WTC11 (cell line): ENCODE data around the gene PRR5L.

Experiments used
- NFYB ChIP-seq: sonication (generic); formaldehyde crosslinking; conservative IDR thresholded peaks from 2 replicates; pipeline ENCODE4 v1.8.0; 2022; ENCODE audit warnings: low read depth, missing genetic modification reagents
- RELA ChIP-seq: sonication (generic); formaldehyde crosslinking; IDR thresholded peaks from 2 replicates; pipeline ENCODE4 v1.8.1; 2022; ENCODE audit warnings: missing genetic modification reagents, mild to moderate bottlenecking, borderline replicate concordance
- SMAD3 ChIP-seq: sonication (generic); formaldehyde crosslinking; IDR thresholded peaks from 2 replicates; pipeline ENCODE4 v1.8.0; 2022; ENCODE audit warnings: missing genetic modification reagents, mild to moderate bottlenecking, borderline replicate concordance
- SP1 ChIP-seq: sonication (generic); formaldehyde crosslinking; conservative IDR thresholded peaks from 2 replicates; pipeline ENCODE4 v1.8.1; 2022; ENCODE audit warnings: missing genetic modification reagents
- ZNF219 ChIP-seq: sonication (generic); formaldehyde crosslinking; IDR thresholded peaks from 2 replicates; pipeline ENCODE4 v1.8.0; 2023; ENCODE audit warnings: missing genetic modification reagents, mild to moderate bottlenecking, borderline replicate concordance
- TF ChIP-seq, protein P1 (sequence below): sonication (generic); formaldehyde crosslinking; IDR thresholded peaks from 2 replicates; pipeline ENCODE4 v1.8.1; 2023; ENCODE audit warnings: mild to moderate bottlenecking, missing genetic modification reagents, moderate library complexity
- TF ChIP-seq, protein P2 (sequence below): fragments of 200-600 bp; IDR thresholded peaks from 2 replicates; pipeline ENCODE4 v1.8.0; 2022; ENCODE audit warnings: antibody characterized with exemption
- TF ChIP-seq, protein P3 (sequence below): sonication (generic); formaldehyde crosslinking; IDR thresholded peaks from 2 replicates; pipeline ENCODE4 v1.8.1; 2023; ENCODE audit warnings: mild to moderate bottlenecking, missing genetic modification reagents
- TF ChIP-seq, protein P4 (sequence below): sonication (generic); formaldehyde crosslinking; IDR thresholded peaks from 2 replicates; pipeline ENCODE4 v1.8.1; 2022; ENCODE audit warnings: mild to moderate bottlenecking, moderate library complexity, missing genetic modification reagents
- TF ChIP-seq, protein P5 (sequence below): sonication (generic); formaldehyde crosslinking; IDR thresholded peaks from 2 replicates; pipeline ENCODE4 v1.8.1; 2023; ENCODE audit warnings: mild to moderate bottlenecking, missing genetic modification reagents, moderate library complexity
- TF ChIP-seq, protein P6 (sequence below): sonication (generic); formaldehyde crosslinking; IDR thresholded peaks from 2 replicates; pipeline ENCODE4 v1.8.1; 2023; ENCODE audit warnings: mild to moderate bottlenecking, missing genetic modification reagents
- TF ChIP-seq, protein P7 (sequence below): sonication (generic); formaldehyde crosslinking; IDR thresholded peaks from 2 replicates; pipeline ENCODE4 v1.8.0; 2022; ENCODE audit warnings: mild to moderate bottlenecking, missing genetic modification reagents

DNA sequence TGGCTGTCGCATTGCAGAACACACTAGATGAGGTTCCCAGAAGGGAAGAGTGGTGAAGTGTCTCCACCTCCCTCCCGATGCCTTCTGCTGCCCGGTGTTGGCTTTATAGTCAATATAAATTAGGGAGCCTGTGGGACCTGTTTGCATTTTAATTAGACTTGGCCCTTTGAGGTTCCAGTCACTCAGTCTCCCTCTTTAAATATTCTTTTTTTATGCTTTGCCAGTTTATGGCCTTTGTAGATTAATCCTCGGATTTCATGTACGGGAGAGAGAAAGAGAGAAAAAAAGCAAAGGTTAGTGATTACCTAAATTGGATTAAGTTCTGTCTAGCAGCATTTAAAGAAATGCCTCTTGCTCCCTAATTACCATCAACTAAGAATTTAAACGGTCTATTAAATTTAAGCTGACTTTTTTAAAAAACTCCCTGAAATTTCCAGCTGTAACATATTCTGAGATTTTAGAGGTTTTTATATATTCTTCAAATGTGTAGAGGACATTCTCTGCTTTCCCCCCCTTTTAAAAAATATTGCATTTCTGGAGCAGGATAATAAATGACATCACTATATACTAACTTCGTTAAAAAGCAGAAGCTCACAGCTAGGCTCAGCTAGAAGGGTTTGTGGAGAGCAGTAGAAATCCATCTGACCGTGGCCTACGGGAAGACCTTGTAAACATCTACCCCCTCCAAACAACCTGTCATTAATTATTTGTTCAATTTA lies 84.4 kb downstream of the PRR5L start:
- no peak for TF ChIP-seq NFYB (CRISPR knock-in tag)
- TF ChIP-seq, protein P1, sequence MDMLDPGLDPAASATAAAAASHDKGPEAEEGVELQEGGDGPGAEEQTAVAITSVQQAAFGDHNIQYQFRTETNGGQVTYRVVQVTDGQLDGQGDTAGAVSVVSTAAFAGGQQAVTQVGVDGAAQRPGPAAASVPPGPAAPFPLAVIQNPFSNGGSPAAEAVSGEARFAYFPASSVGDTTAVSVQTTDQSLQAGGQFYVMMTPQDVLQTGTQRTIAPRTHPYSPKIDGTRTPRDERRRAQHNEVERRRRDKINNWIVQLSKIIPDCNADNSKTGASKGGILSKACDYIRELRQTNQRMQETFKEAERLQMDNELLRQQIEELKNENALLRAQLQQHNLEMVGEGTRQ (CRISPR knock-in tag): no peak
- TF ChIP-seq, protein P2, sequence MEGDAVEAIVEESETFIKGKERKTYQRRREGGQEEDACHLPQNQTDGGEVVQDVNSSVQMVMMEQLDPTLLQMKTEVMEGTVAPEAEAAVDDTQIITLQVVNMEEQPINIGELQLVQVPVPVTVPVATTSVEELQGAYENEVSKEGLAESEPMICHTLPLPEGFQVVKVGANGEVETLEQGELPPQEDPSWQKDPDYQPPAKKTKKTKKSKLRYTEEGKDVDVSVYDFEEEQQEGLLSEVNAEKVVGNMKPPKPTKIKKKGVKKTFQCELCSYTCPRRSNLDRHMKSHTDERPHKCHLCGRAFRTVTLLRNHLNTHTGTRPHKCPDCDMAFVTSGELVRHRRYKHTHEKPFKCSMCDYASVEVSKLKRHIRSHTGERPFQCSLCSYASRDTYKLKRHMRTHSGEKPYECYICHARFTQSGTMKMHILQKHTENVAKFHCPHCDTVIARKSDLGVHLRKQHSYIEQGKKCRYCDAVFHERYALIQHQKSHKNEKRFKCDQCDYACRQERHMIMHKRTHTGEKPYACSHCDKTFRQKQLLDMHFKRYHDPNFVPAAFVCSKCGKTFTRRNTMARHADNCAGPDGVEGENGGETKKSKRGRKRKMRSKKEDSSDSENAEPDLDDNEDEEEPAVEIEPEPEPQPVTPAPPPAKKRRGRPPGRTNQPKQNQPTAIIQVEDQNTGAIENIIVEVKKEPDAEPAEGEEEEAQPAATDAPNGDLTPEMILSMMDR: no peak
- TF ChIP-seq SMAD3 (CRISPR knock-in tag): no peak
- TF ChIP-seq, protein P3, sequence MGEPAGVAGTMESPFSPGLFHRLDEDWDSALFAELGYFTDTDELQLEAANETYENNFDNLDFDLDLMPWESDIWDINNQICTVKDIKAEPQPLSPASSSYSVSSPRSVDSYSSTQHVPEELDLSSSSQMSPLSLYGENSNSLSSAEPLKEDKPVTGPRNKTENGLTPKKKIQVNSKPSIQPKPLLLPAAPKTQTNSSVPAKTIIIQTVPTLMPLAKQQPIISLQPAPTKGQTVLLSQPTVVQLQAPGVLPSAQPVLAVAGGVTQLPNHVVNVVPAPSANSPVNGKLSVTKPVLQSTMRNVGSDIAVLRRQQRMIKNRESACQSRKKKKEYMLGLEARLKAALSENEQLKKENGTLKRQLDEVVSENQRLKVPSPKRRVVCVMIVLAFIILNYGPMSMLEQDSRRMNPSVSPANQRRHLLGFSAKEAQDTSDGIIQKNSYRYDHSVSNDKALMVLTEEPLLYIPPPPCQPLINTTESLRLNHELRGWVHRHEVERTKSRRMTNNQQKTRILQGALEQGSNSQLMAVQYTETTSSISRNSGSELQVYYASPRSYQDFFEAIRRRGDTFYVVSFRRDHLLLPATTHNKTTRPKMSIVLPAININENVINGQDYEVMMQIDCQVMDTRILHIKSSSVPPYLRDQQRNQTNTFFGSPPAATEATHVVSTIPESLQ (CRISPR knock-in tag): no peak
- TF ChIP-seq, protein P4, sequence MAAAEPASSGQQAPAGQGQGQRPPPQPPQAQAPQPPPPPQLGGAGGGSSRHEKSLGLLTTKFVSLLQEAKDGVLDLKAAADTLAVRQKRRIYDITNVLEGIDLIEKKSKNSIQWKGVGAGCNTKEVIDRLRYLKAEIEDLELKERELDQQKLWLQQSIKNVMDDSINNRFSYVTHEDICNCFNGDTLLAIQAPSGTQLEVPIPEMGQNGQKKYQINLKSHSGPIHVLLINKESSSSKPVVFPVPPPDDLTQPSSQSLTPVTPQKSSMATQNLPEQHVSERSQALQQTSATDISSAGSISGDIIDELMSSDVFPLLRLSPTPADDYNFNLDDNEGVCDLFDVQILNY (CRISPR knock-in tag): no peak
- TF ChIP-seq, protein P5, sequence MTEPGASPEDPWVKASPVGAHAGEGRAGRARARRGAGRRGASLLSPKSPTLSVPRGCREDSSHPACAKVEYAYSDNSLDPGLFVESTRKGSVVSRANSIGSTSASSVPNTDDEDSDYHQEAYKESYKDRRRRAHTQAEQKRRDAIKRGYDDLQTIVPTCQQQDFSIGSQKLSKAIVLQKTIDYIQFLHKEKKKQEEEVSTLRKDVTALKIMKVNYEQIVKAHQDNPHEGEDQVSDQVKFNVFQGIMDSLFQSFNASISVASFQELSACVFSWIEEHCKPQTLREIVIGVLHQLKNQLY: no peak
- no peak for TF ChIP-seq RELA (CRISPR knock-in tag)
- TF ChIP-seq, protein P6, sequence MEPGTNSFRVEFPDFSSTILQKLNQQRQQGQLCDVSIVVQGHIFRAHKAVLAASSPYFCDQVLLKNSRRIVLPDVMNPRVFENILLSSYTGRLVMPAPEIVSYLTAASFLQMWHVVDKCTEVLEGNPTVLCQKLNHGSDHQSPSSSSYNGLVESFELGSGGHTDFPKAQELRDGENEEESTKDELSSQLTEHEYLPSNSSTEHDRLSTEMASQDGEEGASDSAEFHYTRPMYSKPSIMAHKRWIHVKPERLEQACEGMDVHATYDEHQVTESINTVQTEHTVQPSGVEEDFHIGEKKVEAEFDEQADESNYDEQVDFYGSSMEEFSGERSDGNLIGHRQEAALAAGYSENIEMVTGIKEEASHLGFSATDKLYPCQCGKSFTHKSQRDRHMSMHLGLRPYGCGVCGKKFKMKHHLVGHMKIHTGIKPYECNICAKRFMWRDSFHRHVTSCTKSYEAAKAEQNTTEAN (CRISPR knock-in tag): no peak
- TF ChIP-seq SP1 (CRISPR knock-in tag): no peak
- TF ChIP-seq ZNF219 (CRISPR knock-in tag): no peak
- TF ChIP-seq, protein P7, sequence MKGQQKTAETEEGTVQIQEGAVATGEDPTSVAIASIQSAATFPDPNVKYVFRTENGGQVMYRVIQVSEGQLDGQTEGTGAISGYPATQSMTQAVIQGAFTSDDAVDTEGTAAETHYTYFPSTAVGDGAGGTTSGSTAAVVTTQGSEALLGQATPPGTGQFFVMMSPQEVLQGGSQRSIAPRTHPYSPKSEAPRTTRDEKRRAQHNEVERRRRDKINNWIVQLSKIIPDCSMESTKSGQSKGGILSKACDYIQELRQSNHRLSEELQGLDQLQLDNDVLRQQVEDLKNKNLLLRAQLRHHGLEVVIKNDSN (CRISPR knock-in tag): no peak
